HepG2 (cell line): ENCODE data around the gene TNN. TPM values are rescaled to one million over a fixed set of nuclear protein-coding genes. Genes with fewer than 3 reads are reported as not detected.
A peak's percentile ranks its signal among the peaks of the same experiment; 100 is the strongest.

ENCODE experiments used
- HNF1B ChIP-seq: sonication (generic); formaldehyde crosslinking; IDR thresholded peaks from 2 replicates; pipeline ENCODE4 v1.5.1; 2020; ENCODE audit warnings: mild to moderate bottlenecking, moderate library complexity, missing genetic modification reagents
- HOXA3 ChIP-seq: sonication (generic); formaldehyde crosslinking; IDR thresholded peaks from 2 replicates; pipeline ENCODE4 v1.5.0; 2020; ENCODE audit warnings: missing genetic modification reagents
- KLF11 ChIP-seq: IDR thresholded peaks from 2 replicates; pipeline ENCODE4 v1.6.1; 2016; ENCODE audit warnings: missing compliant biosample characterization
- KLF6 ChIP-seq: IDR thresholded peaks from 2 replicates; pipeline ENCODE4 v1.8.0; 2016; ENCODE audit warnings: missing biosample characterization, missing genetic modification reagents
- ONECUT2 ChIP-seq: sonication (generic); formaldehyde crosslinking; IDR thresholded peaks from 2 replicates; pipeline ENCODE4 v1.4.0; 2020; ENCODE audit warnings: missing genetic modification reagents
- REPIN1 ChIP-seq: sonication (generic); formaldehyde crosslinking; IDR thresholded peaks from 2 replicates; pipeline ENCODE4 v1.8.0; 2022; ENCODE audit warnings: missing genetic modification reagents, low read depth, mild to moderate bottlenecking, borderline replicate concordance
- ZMYM2 ChIP-seq: sonication (generic); formaldehyde crosslinking; IDR thresholded peaks from 2 replicates; pipeline ENCODE4 v1.8.0; 2022; ENCODE audit warnings: mild to moderate bottlenecking, missing genetic modification reagents
- ZNF232 ChIP-seq: sonication (generic); formaldehyde crosslinking; IDR thresholded peaks from 2 replicates; pipeline ENCODE4 v1.4.0; 2020; ENCODE audit warnings: missing genetic modification reagents, borderline replicate concordance
- ZNF280B ChIP-seq: sonication (generic); formaldehyde crosslinking; IDR thresholded peaks from 2 replicates; pipeline ENCODE4 v1.5.0; 2020; ENCODE audit warnings: missing genetic modification reagents, mild to moderate bottlenecking, borderline replicate concordance
- ZNF281 ChIP-seq: sonication (generic); formaldehyde crosslinking; IDR thresholded peaks from 2 replicates; pipeline ENCODE4 v1.4.0; 2020; ENCODE audit warnings: missing genetic modification reagents, borderline replicate concordance
- polyA plus RNA-seq, 8 experiments: library from polyadenylated mRNA; depleted of rRNA in 3 of 8; stranded (reverse) in 7 of 8; unstranded in 1 of 8; fragments of >200 nt; fragmentation: Illumina TruSeq in 4 of 8; extraction: Trizol in 4 of 8; gene quantifications; 2 replicates each; pipeline versions ENCODE4 v1.2.1 to v1.2.3, GENCODE V29; 2011 to 2016; ENCODE audit warnings: low read depth in 4 of 8, missing spikeins in 1 of 8, mixed read lengths in 1 of 8; ENCODE audit not compliant: insufficient read depth in 1 of 8
- total RNA-seq, 5 experiments: library from RNA; depleted of rRNA; stranded (reverse); fragments of >200 nt; fragmentation: Illumina TruSeq; extraction: Trizol; gene quantifications; 2 replicates each; pipeline ENCODE4 v1.2.3, GENCODE V29; 2016; ENCODE audit warnings: low read depth in 1 of 5
- TF ChIP-seq, protein P1 (sequence below), 2 experiments: fragments of 450-650 bp in 1 of 2; sonication (generic) in 1 of 2; formaldehyde crosslinking in 1 of 2; IDR thresholded peaks; 2 replicates each; pipeline versions ENCODE4 v1.6.1 to v1.8.0; 2016 to 2022; ENCODE audit warnings: antibody characterized with exemption in 1 of 2, mild to moderate bottlenecking in 1 of 2, missing genetic modification reagents in 1 of 2

The TNN gene
- total and polyA plus RNA-seq, 2 of the 13 experiments (the other 11 are each of a cell fraction or from before 2014, with no cell fraction given) = not detected

GRCh38 chr1:175023043-175023921 lies 44.4 kb upstream of the TNN start, which contains the start of gene MRPS14 (continued):
- no peak for TF ChIP-seq ZMYM2 (CRISPR knock-in tag)
- TF ChIP-seq KLF6 = 0 out of 2 replicates have a peak, but pooled peaks have one; percentile 26
- peak; percentile 65 for TF ChIP-seq REPIN1 (CRISPR knock-in tag)
- peak; percentile 96 for TF ChIP-seq HOXA3 (CRISPR knock-in tag)
- TF ChIP-seq ZNF232 (CRISPR knock-in tag) = 0 out of 2 replicates have a peak, but pooled peaks have one; percentile 39
- TF ChIP-seq ONECUT2 (CRISPR knock-in tag) = no peak
- TF ChIP-seq ZNF280B (CRISPR knock-in tag) = 0 out of 2 replicates have a peak, but pooled peaks have one; percentile 42
- TF ChIP-seq, protein P1, sequence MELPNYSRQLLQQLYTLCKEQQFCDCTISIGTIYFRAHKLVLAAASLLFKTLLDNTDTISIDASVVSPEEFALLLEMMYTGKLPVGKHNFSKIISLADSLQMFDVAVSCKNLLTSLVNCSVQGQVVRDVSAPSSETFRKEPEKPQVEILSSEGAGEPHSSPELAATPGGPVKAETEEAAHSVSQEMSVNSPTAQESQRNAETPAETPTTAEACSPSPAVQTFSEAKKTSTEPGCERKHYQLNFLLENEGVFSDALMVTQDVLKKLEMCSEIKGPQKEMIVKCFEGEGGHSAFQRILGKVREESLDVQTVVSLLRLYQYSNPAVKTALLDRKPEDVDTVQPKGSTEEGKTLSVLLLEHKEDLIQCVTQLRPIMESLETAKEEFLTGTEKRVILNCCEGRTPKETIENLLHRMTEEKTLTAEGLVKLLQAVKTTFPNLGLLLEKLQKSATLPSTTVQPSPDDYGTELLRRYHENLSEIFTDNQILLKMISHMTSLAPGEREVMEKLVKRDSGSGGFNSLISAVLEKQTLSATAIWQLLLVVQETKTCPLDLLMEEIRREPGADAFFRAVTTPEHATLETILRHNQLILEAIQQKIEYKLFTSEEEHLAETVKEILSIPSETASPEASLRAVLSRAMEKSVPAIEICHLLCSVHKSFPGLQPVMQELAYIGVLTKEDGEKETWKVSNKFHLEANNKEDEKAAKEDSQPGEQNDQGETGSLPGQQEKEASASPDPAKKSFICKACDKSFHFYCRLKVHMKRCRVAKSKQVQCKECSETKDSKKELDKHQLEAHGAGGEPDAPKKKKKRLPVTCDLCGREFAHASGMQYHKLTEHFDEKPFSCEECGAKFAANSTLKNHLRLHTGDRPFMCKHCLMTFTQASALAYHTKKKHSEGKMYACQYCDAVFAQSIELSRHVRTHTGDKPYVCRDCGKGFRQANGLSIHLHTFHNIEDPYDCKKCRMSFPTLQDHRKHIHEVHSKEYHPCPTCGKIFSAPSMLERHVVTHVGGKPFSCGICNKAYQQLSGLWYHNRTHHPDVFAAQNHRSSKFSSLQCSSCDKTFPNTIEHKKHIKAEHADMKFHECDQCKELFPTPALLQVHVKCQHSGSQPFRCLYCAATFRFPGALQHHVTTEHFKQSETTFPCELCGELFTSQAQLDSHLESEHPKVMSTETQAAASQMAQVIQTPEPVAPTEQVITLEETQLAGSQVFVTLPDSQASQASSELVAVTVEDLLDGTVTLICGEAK (IDR thresholded peaks at IDR 0.05) = peak; percentile 100
- TF ChIP-seq, protein P1 (CRISPR knock-in tag; IDR thresholded peaks at IDR 0.05) = peak; percentile 100
- TF ChIP-seq HNF1B (CRISPR knock-in tag) = peak; percentile 77
- peak; percentile 24; the same call in 1 of the 2 replicates for TF ChIP-seq ZNF281
- peak; percentile 59; the same call in 1 of the 2 replicates for TF ChIP-seq KLF11 (CRISPR knock-in tag)
